ENCODE results near the gene FOLR1.
A peak's percentile ranks its signal among the peaks of the same experiment; 100 is the strongest.
"Not testable (repeated sequence)": the region's sequence is repeated elsewhere in the genome, so short reads cannot be mapped to it uniquely, and the experiment has no call there.

FOLR1 gene

GRCh38 chr11:72180892-72181552 lies 10.9 kb upstream of the FOLR1 start:
- not testable (repeated sequence) for DNase-seq

DNA sequence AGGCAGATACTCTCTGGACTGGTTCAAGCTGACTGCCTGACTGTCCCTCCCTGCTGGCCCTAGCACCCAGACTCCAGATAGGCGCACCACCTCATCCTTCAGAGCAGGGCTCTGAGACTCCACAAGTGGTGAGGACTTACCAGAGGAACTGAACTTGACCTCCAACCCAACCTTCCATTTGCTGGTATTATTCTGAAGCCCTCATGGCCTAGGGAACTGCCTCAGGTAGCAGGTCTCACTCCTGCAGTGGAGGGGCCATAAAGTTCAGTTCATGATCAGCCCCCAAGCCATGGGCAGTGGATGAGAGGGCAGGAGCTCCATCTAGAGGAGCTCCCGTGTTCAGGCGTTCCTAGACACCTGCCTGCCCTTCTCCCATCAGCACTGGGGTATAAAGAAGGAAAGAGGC lies 10.4 kb upstream of the FOLR1 start:
- DNase-seq, result not testable (repeated sequence)

GRCh38 chr11:72188267-72188666 lies 3.7 kb upstream of the FOLR1 start:
- DNase-seq, result no peak

GRCh38 chr11:72189455-72190250 lies 2.3 kb upstream of the FOLR1 start:
- peak in 29 of 58 donors; percentile 3 to 62 (median 19) for DNase-seq

DNA sequence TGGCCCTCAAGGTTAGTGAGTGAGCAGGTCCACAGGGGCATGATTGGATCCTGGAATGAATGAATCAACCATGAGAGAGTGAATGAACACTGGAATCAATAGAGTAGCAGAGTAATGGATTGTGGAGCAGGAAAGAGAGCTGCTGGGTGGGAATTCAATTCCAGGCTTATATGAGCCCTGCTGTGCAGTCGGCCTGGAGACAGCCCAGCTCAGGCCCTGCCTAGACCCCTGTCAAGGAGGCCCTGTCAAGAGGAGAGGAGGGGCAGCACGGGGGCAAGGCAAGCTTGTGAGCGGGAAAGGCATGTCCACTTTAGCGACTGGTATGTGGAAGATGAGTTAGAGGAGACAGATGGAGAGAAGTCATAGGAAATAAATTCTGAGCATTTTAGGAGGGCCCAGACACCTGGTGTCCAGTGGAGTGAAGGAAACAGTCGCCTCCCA lies 1.3 kb upstream of the FOLR1 start:
- DNase-seq, result no peak

DNA sequence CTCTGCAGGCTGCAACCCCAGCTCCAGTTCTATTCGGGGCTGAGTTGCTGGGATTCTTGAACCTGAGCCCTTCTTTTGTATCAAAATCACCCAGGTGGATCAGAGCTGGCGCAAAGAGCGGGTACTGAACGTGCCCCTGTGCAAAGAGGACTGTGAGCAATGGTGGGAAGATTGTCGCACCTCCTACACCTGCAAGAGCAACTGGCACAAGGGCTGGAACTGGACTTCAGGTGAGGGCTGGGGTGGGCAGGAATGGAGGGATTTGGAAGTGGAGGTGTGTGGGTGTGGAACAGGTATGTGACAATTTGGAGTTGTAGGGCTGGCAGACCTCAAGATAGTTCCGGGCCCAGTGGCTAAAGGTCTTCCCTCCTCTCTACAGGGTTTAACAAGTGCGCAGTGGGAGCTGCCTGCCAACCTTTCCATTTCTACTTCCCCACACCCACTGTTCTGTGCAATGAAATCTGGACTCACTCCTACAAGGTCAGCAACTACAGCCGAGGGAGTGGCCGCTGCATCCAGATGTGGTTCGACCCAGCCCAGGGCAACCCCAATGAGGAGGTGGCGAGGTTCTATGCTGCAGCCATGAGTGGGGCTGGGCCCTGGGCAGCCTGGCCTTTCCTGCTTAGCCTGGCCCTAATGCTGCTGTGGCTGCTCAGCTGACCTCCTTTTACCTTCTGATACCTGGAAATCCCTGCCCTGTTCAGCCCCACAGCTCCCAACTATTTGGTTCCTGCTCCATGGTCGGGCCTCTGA lies 3.8 kb downstream of the FOLR1 start:
- no peak for DNase-seq

DNA sequence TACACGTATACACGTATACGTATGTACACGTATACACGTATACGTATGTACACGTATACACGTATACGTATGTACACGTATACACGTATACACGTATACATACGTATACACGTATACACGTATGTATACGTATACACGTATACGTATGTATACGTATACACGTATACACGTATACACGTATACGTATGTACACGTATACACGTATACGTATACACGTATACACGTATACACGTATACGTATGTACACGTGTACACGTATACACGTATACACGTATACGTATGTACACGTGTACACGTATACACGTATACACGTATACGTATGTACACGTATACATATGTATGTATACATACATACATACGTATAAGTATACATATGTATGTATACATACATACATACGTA lies 9.5 kb downstream of the FOLR1 start:
- DNase-seq, result not testable (repeated sequence)

GRCh38 chr11:72202571-72202970 lies 10.6 kb downstream of the FOLR1 start:
- no peak for DNase-seq

- no peak for DNase-seq
These were observed 11.2 kb downstream of the FOLR1 start for GRCh38 chr11:72203163-72203562.

DNA sequence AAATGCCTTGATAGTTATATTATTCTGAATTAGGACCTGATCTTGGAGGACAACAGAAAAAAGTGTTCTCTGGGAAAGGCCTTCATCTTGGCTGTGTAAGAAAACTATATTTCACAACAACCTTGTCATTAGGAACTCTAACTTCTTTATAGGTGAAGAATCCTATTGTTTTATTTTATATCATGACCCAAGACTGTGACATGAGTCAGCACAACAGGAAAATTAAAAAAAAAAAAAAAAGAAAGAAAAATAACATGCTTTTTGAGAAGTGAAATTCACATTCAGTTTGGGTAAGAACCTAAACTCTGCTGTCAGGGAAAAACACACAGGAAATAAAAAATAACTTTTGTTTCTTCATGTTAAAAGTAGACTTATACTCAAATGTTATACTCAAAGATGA lies 12.9 kb downstream of the FOLR1 start:
- no peak for DNase-seq

DNA sequence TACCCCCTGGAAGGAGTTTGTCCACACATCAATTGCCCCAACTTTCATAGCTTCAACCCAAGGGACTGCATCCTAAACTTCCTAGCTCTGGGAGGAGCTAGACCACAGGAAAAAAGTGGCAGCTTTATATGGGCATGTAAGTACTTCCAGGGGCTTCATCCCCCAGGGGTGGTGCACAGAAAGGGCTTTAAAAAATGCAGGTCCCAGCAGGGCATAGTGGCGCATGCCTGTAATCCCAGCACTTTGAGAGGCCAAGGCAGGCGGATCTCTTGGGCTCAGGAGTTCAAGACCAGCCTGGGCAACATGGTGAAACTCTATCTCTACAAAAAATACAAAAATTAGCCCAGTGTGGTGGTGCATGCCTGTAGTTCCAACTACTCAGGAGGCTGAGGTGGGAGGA lies 14.9 kb downstream of the FOLR1 start:
- DNase-seq, result not testable (repeated sequence)

DNA sequence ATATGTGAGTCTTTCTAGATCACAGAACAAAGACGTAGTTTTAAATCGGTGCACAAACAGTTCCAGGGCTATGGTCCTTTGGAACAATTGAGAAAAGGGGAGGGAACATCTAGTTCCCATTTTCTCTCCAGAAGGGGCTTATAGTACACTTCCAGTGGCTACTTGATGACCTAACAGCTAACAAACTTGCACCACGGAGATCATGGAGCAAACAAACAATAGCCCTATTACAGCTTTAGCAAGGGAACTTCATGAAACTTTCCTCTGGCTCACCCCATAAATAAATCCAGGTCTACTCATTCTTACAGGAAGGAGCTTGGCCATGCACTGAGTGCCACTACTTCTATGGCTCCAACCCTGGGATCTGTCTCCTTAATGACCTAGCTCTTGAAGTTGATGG lies 16.3 kb downstream of the FOLR1 start:
- DNase-seq, result no peak

DNA sequence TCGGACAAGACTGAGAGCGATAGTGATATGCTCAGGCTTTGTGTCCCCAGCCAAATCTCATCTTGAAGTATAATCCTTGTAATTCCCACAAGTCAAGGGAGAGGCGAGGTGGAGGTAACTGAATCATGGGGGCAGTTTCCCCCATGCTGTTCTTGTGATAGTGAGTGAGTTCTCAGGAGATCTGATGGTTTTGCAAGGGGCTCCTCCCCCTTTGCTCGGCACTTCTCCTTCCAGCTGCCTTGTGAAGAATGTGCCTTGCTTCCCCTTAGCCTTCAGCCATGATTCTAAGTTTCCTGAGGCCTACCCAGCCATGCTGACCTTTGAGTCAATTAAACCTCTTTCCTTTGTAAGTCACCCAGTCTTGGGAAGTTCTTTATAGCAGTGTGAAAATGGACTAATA lies 17.2 kb downstream of the FOLR1 start:
- no peak for DNase-seq

DNA sequence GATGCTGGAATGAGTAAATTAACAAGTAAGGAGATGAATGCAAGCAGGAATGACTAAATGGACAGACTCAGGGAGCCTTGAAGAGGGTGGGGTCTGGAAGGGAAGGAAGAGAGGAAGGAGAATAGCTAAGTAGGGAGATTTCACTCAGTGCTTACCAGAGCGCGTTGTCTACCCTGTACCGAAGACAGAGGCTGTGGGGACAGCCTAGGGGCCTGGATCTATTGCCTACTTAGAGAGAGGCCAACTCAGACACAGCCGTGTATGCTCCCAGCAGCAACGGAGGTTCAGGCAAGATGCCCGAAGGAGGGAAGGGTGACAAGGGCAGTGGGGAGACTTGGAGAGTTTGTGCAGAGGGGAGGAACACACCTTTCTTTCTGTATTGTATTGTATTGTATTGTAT lies 24.7 kb downstream of the FOLR1 start, which contains the start of gene FOLR2:
TSS of gene FOLR2 (plus strand) at position 157 of the 400 bp plus-strand sequence. CDS start 1,791 bp downstream, outside the sequence.
- DNase-seq, result no peak

DNA sequence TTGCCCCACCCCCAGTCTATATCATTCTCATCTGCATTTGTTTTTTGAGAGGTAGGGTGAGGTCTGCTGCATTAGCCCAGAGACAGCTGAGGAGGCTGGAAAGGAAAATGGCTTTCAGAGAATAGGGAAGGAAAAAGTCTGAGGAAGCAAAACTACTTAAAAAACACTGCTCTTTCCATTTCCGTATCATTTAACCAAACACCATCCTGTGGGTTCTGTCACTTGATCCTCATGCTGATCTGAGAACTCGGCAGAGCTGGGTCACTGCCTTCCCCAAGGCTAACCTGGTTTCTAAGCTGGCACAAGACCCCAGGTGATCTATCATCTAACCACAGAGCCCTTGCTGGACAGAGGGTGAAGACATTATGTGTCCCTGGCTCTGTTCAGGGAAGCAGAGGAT lies 25.9 kb downstream of the FOLR1 start:
- no peak for DNase-seq

DNA sequence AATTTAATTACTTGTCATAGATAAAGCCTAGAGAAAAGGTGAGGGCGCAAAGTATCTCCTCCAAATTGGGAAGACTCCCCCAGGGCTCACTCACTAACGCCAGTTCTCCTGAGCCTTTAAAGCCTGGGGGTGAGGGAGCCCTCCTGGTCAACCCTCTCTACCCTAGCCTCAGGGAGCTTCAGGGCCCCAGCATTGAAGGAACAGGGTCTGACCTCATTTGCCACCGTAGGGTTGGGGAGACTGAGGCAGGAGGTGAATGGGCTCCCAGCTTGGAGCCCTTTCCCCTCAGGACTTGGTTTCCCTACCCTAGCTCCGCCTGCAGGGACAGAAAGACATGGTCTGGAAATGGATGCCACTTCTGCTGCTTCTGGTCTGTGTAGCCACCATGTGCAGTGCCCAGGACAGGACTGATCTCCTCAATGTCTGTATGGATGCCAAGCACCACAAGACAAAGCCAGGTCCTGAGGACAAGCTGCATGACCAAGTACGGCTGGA lies 26.4 kb downstream of the FOLR1 start:
- no peak for DNase-seq

GRCh38 chr11:72220696-72221363 lies 28.9 kb downstream of the FOLR1 start:
- DNase-seq, result no peak

DNA sequence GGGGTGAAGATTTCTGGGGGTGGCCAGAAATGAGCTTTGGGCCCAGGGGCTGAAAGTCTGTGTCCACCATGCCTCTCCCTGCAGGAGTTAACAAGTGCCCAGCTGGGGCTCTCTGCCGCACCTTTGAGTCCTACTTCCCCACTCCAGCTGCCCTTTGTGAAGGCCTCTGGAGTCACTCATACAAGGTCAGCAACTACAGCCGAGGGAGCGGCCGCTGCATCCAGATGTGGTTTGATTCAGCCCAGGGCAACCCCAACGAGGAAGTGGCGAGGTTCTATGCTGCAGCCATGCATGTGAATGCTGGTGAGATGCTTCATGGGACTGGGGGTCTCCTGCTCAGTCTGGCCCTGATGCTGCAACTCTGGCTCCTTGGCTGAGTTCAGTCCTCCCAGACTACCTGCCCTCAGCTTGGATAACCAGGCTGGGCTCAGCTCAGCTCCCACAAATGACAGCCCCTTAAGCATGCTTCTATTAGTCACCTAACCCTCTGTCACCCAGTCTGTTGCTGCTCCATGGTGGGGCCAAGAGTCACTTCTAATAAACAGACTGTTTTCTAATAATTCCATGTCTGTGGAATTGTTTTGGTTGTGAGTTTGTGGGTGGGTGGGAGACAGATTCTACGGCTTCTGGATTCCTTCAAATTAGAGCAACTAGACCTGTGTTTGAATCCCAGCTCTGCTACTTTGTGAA lies 29.6 kb downstream of the FOLR1 start:
- DNase-seq, result no peak

DNA sequence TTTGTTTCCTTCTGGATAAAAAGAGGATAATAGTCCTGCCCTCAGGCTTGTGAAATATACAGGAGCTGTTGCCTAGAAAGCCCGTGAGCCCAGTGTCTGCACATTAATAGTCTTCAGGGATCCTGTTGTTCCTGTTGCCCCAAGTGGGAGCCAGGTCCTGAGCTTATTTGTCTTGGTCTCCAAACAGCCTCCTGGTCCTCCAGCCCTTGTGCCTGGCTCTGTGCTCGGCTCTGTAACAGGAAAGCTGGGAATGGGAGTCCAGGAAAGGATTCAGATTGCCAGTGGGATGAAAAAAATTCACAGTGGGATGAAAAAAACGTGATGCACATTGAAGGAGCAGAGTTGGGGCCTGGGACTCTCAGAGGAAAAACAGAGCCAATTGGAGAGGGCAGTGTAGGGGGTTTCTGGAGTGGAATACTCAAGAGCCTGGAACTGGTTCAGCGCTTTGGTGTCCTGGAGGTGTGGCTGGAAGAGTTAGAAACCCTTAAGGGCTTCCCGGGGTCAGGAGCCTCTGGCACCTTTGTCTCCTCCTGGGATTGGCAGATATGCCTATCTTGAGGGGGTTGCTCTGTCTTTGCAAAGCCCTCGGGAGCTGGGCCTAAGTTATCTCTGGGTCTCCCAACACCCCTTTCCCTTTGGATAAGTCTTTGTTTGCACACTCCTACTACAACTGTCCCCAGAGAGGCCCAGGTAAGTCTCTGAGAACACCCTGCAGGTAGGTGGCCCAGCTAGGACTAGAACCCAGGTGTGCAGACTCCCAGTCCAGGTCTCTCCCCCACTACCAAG lies 30.4 kb downstream of the FOLR1 start:
- no peak for DNase-seq
